Stimulated activated CD8-positive, alpha-beta memory T cell treated with anti-CD3 and anti-CD28 coated beads, Interleukin-12 subunit alpha, Interleukin-12 subunit beta, amount 100 ng/mL, for 24 hours (primary cell): ENCODE results near the gene CORO1C.
"Not testable (repeated sequence)": the region's sequence is repeated elsewhere in the genome, so short reads cannot be mapped to it uniquely, and the experiment has no call there.

ENCODE experiments used
- DNase-seq: peaks from one replicate; pipeline ENCODE4 v3.0.0-alpha.2; 2020; ENCODE audit errors: extremely low read depth

CORO1C gene

DNA sequence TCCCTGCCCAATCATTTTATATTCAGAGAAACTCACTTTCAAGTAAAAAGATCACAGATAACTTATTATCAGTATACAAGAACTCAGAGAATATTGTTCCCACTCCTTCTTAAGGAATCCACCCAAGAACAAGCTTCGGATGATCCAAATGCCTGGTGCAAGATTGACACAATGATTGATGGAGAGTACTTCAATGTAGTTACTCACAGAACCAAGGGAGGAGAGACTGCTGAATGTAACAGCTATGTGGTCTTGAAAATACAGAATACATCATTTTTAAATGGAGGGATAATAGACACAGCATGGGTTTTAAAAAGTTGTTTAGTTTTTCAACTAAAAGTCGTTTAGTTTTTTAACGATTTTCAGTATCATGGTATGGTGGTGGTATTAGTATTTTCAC, 59.3 kb downstream of the CORO1C start:
- no peak for DNase-seq

DNA sequence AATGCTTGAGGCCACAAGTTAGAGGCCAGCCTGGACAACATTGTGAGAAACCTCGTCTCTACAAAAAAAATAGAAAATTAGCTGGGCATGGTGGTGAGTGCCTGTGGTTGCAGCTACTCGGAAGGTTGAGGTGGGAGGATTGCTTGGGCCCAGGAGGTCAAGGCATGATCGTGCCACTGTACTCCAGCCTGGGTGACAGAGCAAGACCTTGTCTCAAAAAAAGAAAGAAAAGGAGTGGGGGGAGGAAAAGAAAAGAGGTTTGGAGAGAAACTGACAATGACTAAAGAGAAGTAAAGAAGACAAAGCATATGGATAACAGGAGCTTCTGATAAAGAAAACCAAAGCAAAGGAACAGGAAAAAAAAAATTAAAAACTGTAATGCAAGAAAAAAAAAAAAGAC, 60.2 kb downstream of the CORO1C start:
- no peak for DNase-seq

DNA sequence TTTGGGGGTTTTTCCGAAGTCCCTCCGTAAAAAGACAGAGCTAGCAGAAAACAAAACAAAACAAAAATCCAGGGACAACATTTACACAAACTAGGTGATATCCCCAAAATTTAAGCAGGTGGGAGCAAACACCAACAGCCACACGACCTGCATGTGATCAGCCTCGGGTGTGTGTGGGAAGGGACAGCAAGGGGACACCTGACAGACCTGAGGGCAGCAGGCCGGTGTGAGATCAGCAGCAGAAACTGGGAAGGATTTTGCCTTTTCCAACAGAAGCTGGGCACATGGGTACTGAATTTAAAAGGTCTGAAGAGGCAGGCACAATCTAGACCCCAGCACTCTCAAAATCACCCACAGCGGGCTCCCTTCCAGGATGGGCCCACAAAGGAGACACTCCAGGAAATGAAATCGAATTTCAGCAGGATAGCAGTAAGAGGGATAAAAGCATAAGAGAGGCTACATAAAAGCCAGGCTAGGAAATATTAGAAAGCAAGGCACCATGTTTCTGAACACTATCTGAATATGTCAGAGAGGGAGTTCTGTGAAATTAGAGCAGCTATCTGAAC, 61.2 kb downstream of the CORO1C start:
- DNase-seq = no peak

DNA sequence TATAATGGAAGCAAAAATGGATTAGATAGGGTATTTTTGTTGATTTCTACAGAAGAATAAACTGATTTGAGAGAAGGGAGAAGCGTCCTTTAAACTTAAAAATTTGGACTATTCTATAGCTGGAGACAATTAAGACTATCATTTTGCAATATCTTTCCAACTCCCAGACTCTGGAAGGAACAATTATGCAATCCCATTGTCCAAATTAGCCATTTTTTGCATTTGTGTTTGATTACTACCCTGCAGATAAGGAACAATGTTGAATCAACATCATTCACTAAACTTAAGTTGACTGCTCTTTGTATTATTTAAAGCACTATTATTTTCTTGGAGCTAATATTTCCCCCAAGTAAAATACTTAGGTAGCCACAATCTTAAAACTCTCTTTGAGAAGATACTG, 62.8 kb downstream of the CORO1C start:
- DNase-seq = no peak

DNA sequence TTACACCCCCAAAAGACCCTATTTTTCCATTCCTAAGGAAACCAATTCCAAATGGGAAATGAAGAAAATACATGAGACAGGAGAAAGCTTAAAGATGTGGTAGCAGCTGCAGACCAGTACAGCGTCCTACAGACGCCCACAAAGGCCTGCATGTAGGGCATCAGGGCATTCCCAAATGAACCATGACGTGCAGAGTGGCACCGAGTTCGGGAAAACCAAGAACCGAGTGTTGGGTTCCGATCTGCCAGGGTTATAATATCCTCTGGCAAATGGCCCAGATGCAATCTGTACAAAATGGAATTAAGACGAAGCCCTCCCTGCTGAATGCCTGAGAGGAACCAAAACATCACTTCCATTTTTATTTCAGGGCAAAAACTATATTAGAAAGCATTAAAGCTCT, 63.3 kb downstream of the CORO1C start:
- no peak for DNase-seq

DNA sequence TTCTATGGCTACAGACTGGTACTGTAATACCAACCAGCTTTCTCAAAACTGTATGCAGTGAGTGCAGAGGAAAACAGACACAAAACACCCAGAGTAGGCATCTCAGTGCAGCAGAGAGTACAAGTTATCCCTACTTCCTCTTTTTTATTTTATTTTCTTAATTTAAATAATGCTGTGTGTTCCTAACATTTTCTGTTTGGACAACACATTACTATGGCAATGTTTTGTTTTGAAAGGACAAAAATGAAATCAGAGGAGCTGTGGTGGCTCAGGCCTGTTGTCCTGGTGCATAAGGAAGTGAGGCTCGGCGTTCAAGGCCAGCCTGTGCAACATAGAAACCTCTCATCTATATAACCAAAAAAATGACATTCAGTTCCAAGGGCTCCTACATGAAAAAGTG, 64.0 kb downstream of the CORO1C start:
- DNase-seq = no peak

DNA sequence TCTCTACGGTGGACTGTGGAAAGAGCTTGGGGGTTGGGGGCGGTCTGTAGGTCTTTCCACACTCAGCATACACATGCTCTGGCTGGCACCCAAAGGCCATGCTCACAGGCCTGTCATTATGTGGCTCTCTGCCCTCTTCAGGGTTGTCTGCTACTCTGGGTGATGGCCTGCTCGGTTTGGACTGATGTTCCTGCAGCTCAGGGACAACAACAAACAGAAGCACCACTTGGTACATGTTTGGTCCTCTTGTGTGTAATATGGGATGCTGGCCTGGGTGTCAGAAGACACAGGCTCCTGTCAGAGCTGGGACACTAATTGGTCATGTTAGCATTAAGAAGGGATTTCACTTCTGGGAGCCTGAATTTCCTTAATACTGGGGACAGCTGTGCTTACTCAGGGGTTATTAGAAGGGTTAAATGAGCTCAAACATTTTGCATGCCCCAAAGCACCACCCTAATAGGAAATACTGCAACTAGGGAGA, 64.9 kb downstream of the CORO1C start:
- no peak for DNase-seq

DNA sequence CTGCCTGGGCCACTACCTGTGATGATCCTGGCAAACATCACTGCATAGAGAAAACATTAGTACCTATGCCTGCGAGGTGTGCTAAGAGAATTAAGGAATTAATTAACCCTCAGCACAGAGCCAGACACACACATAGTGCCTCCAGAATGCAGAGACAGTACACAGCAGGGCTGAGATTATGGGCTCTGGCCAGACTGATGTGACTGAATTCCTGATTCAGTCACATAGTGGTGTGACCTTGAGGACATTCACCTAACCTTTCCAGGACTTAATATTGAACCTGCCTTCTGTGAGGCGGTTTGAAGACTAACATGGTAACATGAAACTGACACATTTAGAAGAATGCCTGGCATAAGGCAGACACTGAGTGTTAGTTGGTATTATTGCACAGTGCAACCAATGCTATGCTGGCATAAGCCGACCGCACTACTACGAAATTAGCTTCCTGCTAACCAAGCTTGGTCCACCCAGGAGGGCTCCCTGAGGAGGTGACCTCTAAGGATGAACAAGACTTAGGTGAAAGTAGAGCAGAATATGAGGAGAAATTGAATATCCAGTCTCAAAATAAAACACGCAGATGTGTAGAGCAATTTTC, 65.6 kb downstream of the CORO1C start:
- DNase-seq = no peak

DNA sequence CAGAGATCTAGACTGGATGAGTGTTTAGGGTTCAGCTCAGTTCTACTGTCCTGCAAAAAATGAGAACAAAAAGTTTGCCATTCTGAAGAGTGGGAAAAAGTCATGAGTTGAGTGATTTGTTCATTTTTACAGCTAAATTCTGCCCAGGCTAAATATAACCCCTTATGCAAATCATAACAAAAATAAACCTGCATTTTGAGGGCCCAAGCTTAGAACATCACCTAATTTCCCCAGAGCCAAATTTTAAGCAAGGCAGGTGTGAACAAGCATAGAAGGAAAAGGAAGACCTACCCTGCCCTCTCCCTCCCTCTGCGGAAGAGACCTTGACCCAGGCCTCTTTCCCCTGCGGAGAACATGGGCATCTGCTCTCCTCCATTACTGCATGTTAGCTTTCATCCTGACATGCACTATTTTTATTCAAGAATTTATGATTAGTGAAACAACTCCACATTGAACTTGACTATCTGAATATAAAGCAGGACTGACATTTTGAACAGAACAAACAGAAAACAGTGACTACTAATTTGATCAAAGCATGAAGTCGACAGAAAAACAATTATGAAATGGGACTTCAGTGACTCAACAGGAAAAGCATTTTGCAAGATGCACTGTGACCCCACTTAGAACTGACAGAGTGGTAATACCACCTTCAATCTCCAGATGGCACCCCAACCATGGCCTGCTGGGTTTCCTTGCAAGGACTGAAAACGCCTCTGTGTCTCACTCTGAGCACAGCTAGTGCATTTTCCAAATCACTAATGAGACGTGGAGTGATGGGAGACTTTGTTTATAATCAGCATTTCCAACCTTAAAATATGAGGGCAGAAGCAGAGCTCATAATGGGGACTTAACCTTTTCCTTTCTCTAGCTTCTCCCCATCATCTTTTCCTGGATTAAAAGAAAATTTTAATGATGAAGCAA, 66.7 kb downstream of the CORO1C start:
- peak; percentile 61 for DNase-seq

DNA sequence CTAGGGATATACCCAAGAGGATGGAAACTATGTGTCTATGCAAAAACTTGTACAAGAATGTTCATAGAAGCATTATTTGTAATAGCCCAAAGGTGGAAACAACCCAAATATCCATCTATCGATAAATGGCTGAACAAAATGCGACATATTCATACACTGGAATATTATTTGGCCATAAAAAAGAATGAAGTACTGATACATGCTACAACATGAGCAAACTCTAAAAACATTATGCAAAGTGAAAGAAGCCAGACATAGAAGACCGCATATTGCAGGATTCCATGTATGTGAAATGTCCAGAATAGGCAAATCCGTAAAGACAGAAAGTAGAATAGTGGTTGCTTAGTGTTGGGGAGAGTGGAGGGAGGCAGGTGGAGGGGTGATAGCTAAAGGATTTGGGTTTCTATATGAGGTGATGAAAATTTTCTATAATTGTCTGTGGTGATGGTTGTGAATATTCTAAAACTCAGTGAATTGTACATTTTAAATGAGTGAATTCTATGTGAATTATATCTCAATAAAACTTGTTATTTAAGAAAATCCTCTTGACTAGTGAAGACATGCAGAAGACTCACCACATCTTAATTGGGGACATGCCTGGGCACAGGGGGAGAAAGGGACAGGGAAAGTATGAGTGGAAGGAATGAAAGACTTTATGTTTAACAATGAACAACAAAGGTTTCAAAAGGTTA, 67.8 kb downstream of the CORO1C start:
- no peak for DNase-seq

DNA sequence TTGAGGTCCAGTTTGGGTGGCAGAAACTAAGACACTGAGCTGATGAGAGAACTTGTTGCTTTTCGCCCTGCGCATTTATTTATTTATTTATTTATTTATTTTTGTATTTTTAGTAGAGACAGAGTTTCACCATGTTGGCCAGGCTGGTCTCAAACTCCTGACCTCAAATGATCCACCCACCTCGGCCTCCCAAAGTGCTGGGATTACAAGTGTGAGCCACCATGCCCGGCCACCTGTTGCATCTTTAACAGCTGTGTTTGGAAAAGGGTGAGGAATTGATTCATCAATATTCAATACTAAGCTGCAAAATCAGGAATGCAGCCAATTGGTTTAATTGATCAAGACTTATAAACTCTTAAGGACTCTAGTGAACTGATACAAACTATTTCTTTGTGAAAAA, 73.2 kb downstream of the CORO1C start:
- DNase-seq = not testable (repeated sequence)

DNA sequence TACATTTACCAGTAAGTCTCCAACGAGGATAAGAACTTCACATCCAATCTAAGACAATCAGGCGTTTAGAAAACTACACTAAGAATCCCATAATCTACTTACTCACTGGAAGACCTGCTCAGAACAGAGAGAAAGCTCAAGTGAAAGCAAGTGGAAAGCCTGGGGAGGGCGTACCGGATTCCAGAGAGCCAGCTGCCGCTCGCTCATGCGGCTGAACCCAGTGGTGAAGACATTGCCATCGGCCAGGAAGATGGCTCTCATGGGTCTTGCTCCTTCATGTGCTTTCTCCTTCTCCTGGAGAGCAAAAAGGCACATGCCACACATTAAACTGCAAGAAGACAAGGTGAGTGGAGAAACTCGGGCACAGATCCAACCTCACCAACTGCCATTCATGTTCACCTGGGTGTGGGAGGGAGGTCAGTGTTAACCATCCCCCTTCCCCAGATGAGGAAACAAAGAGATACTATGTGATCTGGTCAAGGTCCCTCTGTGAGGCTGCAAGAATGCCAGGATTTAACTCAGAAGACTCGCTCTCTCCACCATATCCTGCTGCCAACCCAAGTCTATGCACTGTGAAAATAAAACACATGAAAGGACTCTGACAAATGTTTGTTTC, 74.1 kb downstream of the CORO1C start:
- DNase-seq = no peak

DNA sequence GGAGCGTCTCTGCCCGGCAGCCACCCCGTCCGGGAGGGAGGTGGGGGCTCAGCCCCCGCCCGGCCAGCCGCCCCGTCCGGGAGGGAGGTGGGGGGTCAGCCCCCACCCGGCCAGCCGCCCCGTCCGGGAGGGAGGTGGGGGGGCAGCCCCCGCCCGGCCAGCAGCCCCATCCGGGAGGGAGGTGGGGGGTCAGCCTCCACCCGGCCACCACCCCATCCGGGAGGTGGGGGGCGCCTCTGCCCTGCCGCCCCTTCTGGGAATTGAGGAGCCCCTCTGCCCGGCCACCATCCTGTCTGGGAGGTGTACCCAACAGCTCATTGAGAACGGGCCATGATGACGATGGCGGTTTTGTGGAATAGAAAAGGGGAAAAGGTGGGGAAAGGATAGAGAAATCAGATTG, 75.1 kb downstream of the CORO1C start:
- not testable (repeated sequence) for DNase-seq

DNA sequence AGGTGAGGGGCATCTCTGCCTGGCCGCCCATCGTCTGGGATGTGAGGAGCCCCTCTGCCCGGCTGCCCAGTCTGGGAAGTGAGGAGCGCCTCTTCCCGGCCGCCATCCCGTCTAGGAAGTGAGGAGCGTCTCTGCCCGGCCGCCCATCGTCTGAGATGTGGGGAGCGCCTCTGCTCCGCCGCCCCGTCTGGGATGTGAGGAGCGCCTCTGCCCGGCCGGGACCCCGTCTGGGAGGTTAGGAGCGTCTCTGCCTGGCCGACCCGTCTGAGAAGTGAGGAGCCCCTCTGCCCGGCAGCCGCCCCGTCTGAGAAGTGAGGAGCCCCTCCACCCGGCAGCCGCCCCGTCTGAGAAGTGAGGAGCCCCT, 75.5 kb downstream of the CORO1C start:
- DNase-seq = not testable (repeated sequence)

DNA sequence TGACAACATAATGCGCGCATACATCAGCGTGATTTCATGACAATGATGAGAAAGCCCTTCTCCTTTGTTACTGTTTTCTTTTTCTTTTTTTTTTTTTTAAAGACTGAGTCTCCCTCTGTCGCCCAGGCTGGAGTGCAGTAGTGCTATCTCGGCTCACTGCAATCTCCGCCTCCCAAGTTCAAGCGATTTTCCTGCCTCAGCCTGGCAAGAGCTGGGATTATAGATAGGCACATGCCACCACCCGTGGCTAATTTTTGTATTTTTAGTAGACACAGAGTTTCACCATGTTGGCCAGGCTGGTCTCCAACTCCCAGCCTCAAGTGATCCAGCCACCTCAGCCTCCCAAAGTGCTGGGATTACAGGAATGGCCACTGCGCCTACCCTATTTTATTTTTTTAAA, 76.7 kb downstream of the CORO1C start:
- DNase-seq = not testable (repeated sequence)

DNA sequence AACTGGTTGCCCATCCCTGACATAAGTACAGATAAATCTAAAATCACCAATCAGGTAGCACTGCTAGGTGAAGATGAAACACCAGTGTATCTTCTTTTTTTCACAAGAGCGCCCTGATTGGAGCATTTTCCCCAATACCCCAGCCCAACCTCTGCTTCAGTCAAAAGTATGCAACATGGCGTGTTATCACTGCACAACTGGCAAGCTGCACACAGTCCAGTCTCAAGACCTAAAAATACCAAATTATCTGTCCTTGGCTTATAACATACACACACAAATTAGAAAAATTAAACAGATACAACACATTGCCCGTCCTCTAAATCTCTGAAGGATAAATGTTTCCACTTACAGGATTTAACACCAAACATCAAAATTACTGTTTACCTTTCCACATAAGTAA, 77.4 kb downstream of the CORO1C start:
- DNase-seq = no peak

DNA sequence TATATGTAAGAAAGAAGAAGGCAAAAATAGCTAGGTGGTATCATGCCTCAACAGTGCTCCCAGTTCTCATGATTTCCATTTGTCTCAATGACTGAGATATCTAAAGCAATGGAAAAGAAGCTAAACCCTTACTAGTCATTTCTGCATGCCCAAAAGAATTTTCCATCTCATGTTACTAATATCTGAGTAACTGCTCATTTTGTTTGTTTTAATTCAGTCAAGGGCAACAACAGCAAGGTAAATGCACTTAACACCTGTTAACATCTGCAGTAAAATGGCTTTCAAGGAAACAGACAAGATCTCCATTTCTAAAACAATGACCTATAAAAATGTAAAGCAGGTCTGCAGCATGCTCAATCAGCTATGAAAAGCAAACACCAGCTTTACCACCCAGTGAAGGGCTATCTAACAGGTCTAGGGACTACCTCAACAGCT, 78.2 kb downstream of the CORO1C start:
- no peak for DNase-seq

DNA sequence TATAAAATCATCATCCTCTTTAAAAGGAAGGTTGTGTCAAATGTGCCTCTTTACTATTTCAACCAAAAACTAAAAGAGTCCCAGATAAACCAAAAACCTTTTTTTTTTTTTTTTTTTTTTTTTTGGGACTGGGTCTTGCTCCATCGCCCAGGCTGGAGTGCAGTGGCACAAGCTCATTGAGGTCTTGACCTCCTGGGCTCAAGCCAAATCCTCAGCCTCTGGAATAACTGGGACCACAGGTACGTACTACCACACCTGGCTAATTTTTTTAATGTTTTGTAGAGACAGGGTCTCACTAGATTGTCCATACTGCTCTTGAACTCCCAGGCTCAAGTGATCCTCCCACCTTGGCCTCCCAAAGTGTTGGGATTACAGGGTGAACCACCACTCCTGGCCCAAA, 81.2 kb downstream of the CORO1C start:
- no peak for DNase-seq

DNA sequence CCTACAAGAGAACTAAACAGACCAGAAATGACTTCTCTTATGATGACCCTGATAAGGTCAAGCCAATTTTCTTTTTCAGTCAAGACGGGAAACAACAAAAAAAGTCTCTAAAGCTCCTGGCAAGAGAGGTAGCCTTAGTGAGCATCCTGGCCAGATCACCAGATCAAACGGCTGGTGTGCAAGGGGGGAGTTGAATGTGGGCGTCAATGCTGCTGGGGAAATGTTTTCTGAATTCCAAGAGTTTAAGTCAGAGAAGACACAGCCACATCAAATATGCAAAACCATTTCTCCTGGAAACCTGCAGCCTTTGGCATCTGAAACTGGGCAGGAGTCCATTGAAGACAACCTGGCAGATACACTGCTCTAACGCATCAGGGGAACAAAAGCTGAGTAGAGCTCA, 81.6 kb downstream of the CORO1C start:
- no peak for DNase-seq

DNA sequence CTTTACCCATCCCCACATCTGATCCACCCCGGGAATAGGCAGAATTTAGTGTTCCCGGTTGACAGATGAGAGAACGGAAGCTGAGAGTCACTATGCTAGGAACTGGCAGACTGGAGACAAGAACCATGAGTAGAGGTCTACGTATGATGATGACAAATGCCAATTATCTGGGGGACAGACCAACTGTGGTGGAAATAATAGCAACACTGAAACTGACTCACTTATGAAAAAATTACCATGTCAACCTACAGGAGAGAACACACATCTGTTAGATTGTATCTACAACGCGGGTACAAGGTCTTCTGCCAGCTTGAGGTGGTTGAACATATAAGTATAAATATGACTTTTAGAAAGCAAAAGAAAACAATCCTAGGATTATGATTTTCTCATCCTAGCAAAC, 82.2 kb downstream of the CORO1C start:
- no peak for DNase-seq

DNA sequence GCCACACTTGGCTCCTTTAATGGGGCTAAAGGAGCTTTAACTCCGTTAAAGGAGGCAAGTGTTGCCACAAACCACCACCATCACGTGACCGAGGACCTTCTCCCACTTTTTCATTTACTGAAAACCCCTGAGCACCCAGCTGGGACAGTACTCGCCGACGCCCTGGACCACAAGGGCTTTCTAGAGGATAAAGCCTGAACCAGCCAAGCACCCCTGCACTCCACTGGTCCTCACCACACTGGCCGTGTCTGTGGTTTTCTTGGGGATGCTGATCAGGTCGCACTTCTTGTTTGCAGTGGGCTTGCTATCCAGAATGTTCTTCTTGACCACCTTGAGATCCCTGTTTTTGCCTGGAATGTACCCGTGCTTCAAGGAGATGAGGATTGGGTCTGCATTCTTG, 82.9 kb downstream of the CORO1C start:
- DNase-seq = no peak
